ENCODE measurements around the gene ATXN1. TPM values are rescaled to one million over a fixed set of nuclear protein-coding genes. Genes with fewer than 3 reads are reported as not detected.

ATXN1 gene
- total RNA-seq, 4 donors from 2014 or later = 24.9 to 48.0 (median 36.8) TPM

DNA sequence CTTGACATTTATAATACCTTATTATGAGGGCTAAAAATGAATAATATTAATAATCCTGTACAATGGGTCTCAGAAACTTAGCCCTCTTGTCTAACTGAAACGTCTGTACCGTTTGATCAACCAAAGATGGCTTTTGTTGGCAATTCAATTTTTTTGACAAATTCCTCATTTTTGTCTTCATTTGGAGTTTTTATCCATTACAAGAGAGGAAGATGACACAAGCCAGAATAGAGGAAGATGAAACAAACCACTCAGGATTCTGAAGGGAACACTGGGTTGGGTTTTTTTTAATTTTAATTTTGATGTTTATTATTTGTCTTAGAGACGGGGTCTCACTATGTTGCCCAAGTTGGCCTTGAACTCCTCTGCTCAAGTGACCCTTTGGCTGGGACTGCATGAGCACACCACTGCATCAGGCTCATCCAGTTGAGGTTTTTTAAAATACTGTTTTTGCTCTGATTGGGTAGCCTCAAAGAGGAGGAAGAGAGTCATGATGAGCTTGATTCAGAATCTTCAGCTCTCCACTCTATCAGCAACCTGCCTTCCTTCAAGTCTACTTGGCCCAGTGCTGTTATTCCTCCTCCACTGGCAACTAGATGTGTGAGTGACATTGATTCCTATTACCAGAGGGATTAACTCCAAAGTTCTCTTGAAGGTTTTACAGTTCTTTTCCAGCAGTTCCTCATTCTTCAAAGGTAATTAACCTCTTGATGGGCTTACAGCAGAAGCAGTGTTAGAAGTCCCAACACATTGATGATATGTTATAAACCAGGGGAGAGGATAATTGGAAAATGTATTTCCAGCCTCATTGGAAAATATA is 71.3 kb downstream of the ATXN1 start:
- TF ChIP-seq, protein P1, sequence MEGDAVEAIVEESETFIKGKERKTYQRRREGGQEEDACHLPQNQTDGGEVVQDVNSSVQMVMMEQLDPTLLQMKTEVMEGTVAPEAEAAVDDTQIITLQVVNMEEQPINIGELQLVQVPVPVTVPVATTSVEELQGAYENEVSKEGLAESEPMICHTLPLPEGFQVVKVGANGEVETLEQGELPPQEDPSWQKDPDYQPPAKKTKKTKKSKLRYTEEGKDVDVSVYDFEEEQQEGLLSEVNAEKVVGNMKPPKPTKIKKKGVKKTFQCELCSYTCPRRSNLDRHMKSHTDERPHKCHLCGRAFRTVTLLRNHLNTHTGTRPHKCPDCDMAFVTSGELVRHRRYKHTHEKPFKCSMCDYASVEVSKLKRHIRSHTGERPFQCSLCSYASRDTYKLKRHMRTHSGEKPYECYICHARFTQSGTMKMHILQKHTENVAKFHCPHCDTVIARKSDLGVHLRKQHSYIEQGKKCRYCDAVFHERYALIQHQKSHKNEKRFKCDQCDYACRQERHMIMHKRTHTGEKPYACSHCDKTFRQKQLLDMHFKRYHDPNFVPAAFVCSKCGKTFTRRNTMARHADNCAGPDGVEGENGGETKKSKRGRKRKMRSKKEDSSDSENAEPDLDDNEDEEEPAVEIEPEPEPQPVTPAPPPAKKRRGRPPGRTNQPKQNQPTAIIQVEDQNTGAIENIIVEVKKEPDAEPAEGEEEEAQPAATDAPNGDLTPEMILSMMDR (IDR thresholded peaks at IDR 0.05) = no peak
- TF ChIP-seq POLR2A (IDR thresholded peaks at IDR 0.05) (no peak), EP300 (IDR thresholded peaks at IDR 0.05) (no peak)
- H3K27me3 ChIP-seq = no peaks in the 10 kb centered on the region
- no peak overlapping the region for H3K4me3 ChIP-seq
- no peak overlapping the region for H3K27ac ChIP-seq
- no peak for DNase-seq (ENCODE audit: low spot score in 2 of 2)
- H3K9me3 ChIP-seq = no peaks in the 10 kb centered on the region
- no peaks in the 10 kb centered on the region for H3K36me3 ChIP-seq
- H3K4me1 ChIP-seq = peaks cover 0 to 14% (median 2%) of the 10 kb centered on the region in 4 donors
- WGBS, 2 donors = 76 to 82% methylated on average over 3 of the region's 3 CpGs

- 81 to 83% methylated on average over 4 of the region's 4 CpGs for WGBS, 2 donors
- TF ChIP-seq, protein P1 (IDR thresholded peaks at IDR 0.05) = no peak
- no peak for TF ChIP-seq EP300 (IDR thresholded peaks at IDR 0.05)
- no peak for TF ChIP-seq POLR2A (IDR thresholded peaks at IDR 0.05)
Observed at GRCh38 chr6:16688984-16689636, 72.2 kb downstream of the ATXN1 start.

GRCh38 chr6:16688436-16688835 is 72.8 kb downstream of the ATXN1 start:
- Histone ChIP-seq H3K4me1 (peaks cover 0 to 29% (median 14%) of the 10 kb centered on the region in 4 donors), H3K27me3 (no peaks in the 10 kb centered on the region), H3K36me3 (no peaks in the 10 kb centered on the region), H3K9me3 (no peaks in the 10 kb centered on the region), H3K4me3 (no peak overlapping the region), H3K27ac (no peak overlapping the region)
- no peak for DNase-seq (ENCODE audit: low spot score in 2 of 2)
- TF ChIP-seq, protein P1 (IDR thresholded peaks at IDR 0.05) = no peak
- TF ChIP-seq POLR2A (IDR thresholded peaks at IDR 0.05) = no peak
- TF ChIP-seq EP300 (IDR thresholded peaks at IDR 0.05) = no peak
- 86 to 91% methylated on average over 1 of the region's 1 CpG for WGBS, 2 donors

More at GRCh38 chr6:16688984-16689636, 72.2 kb downstream of the ATXN1 start:
- Histone ChIP-seq H3K36me3 (no peaks in the 10 kb centered on the region), H3K4me3 (no peak overlapping the region), H3K27ac (no peak overlapping the region), H3K4me1 (peaks cover 0 to 23% (median 10%) of the 10 kb centered on the region in 4 donors), H3K27me3 (no peaks in the 10 kb centered on the region), H3K9me3 (no peaks in the 10 kb centered on the region)
- no peak for DNase-seq (ENCODE audit: low spot score in 2 of 2)

GRCh38 chr6:16687045-16687444 is 74.2 kb downstream of the ATXN1 start:
- DNase-seq (ENCODE audit: low spot score in 2 of 2) = no peak
- Histone ChIP-seq H3K4me3 (no peak overlapping the region), H3K36me3 (no peaks in the 10 kb centered on the region), H3K27ac (no peak overlapping the region), H3K9me3 (no peaks in the 10 kb centered on the region), H3K27me3 (no peaks in the 10 kb centered on the region), H3K4me1 (peaks cover 0 to 33% (median 14%) of the 10 kb centered on the region in 4 donors)
- 89 to 95% methylated on average over 3 of the region's 3 CpGs for WGBS, 2 donors
- no peak for TF ChIP-seq POLR2A (IDR thresholded peaks at IDR 0.05)
- TF ChIP-seq, protein P1 (IDR thresholded peaks at IDR 0.05) = no peak
- TF ChIP-seq EP300 (IDR thresholded peaks at IDR 0.05) = no peak
